ENCODE results near the gene B4GALNT2.
A peak's percentile ranks its signal among the peaks of the same experiment; 100 is the strongest.
"Not testable (repeated sequence)": the region's sequence is repeated elsewhere in the genome, so short reads cannot be mapped to it uniquely, and the experiment has no call there.

B4GALNT2 gene

GRCh38 chr17:49180998-49181635, 48.5 kb downstream of the B4GALNT2 start:
- DNase-seq (ENCODE audit: low spot score): no peak

- no peak for DNase-seq (ENCODE audit: low spot score)
These were observed 50.8 kb downstream of the B4GALNT2 start for GRCh38 chr17:49183341-49183740.

GRCh38 chr17:49183801-49184200, 51.2 kb downstream of the B4GALNT2 start:
- no peak for DNase-seq (ENCODE audit: low spot score)

- DNase-seq (ENCODE audit: low spot score): not testable (repeated sequence)
These were observed 52.0 kb downstream of the B4GALNT2 start for GRCh38 chr17:49184522-49184921.

GRCh38 chr17:49185381-49185780, 52.8 kb downstream of the B4GALNT2 start:
- DNase-seq (ENCODE audit: low spot score): not testable (repeated sequence)

GRCh38 chr17:49187301-49187700, 54.7 kb downstream of the B4GALNT2 start:
- DNase-seq (ENCODE audit: low spot score): no peak

- no peak for DNase-seq (ENCODE audit: low spot score)
These were observed 58.4 kb downstream of the B4GALNT2 start for GRCh38 chr17:49190932-49191331.

GRCh38 chr17:49191409-49191916, 58.9 kb downstream of the B4GALNT2 start:
- no peak for DNase-seq (ENCODE audit: low spot score)

- DNase-seq (ENCODE audit: low spot score): peak; percentile 55
These were observed 59.6 kb downstream of the B4GALNT2 start for GRCh38 chr17:49191917-49192741.

- DNase-seq (ENCODE audit: low spot score): no peak
These were observed 61.1 kb downstream of the B4GALNT2 start for GRCh38 chr17:49193513-49194296.

GRCh38 chr17:49194297-49194607, 61.7 kb downstream of the B4GALNT2 start:
- DNase-seq (ENCODE audit: low spot score): no peak

- DNase-seq (ENCODE audit: low spot score): no peak
These were observed 63.2 kb downstream of the B4GALNT2 start for GRCh38 chr17:49195751-49196150.

- no peak for DNase-seq (ENCODE audit: low spot score)
These were observed 64.0 kb downstream of the B4GALNT2 start for GRCh38 chr17:49196520-49196919.

- no peak for DNase-seq (ENCODE audit: low spot score)
These were observed 64.9 kb downstream of the B4GALNT2 start for GRCh38 chr17:49197346-49197998.

GRCh38 chr17:49198211-49198610, 65.6 kb downstream of the B4GALNT2 start:
- no peak for DNase-seq (ENCODE audit: low spot score)

- no peak for DNase-seq (ENCODE audit: low spot score)
These were observed 68.0 kb downstream of the B4GALNT2 start for GRCh38 chr17:49200423-49201083.

GRCh38 chr17:49201481-49201927, 68.9 kb downstream of the B4GALNT2 start:
- no peak for DNase-seq (ENCODE audit: low spot score)

GRCh38 chr17:49203796-49204195, 71.2 kb downstream of the B4GALNT2 start:
- no peak for DNase-seq (ENCODE audit: low spot score)

GRCh38 chr17:49204516-49204915, 71.9 kb downstream of the B4GALNT2 start:
- peak; percentile 67 for DNase-seq (ENCODE audit: low spot score)

GRCh38 chr17:49209061-49209571, 76.5 kb downstream of the B4GALNT2 start:
- peak; percentile 29 for DNase-seq (ENCODE audit: low spot score)

All from hepatic stellate cell (primary cell).